BJ (cell line): Measurements from ENCODE around the gene SPOCD1. TPM values are rescaled to one million over a fixed set of nuclear protein-coding genes. Genes with fewer than 3 reads are reported as not detected.
"Not testable (repeated sequence)": the region's sequence is repeated elsewhere in the genome, so short reads cannot be mapped to it uniquely, and the experiment has no call there.

Source experiments
- CTCF ChIA-PET: fragments of 350-600 bp; formaldehyde crosslinking; extraction: SDS; loops from one replicate; lab custom pipeline; 2021; ENCODE audit warnings: antibody characterized with exemption, inconsistent platforms; lab: Yijun Ruan, JAX
- POLR2A ChIA-PET: fragments of 300-600 bp; sonication (Branson Sonifier 250); formaldehyde crosslinking; extraction: SDS; loops from one replicate; lab custom pipeline; 2021; ENCODE audit warnings: antibody characterized with exemption; lab: Charles Lee
- DNase-seq: peaks from one replicate; pipeline ENCODE4 v3.0.0-alpha.2; 2011; ENCODE audit warnings: low read depth
- H3K27me3 ChIP-seq: 2 replicates; pipeline ENCODE4 v1.6.0; 2011; ENCODE audit warnings: low read length; ENCODE audit not compliant: control insufficient read depth, insufficient read depth
- H3K36me3 ChIP-seq: 2 replicates; pipeline ENCODE4 v1.5.1; 2011; ENCODE audit warnings: low read length; ENCODE audit not compliant: control insufficient read depth, insufficient read depth
- H3K4me3 ChIP-seq: 2 replicates; pipeline ENCODE4 v1.5.1; 2011; ENCODE audit warnings: low read depth, mild to moderate bottlenecking, control low read depth, low read length
- CTCF ChIP-seq: IDR thresholded peaks from 2 replicates; pipeline ENCODE4 v1.5.1; 2011; ENCODE audit warnings: low read depth, mild to moderate bottlenecking, control low read depth, inconsistent platforms, low read length, moderate library complexity; ENCODE audit not compliant: insufficient read depth
- polyA plus RNA-seq: library from polyadenylated mRNA; depleted of rRNA; stranded (reverse); fragments of >200 nt; gene quantifications from 2 replicates; pipeline ENCODE4 v1.2.3, GENCODE V29; 2011

The SPOCD1 gene
- polyA plus RNA-seq, 1 experiment: 169 TPM

GRCh38 chr1:31830065-31830464 is 14.2 kb upstream of the SPOCD1 start:
- CTCF ChIA-PET: interaction anchor here (1.0 to 1.2 kb wide), 2 partner anchors 14 to 96 kb away, joined by 3 to 4 read pairs; partner anchors contain the start of gene SPOCD1
- POLR2A ChIA-PET: no interaction called here
- Histone ChIP-seq H3K36me3 (no peaks in the 10 kb centered on the region), H3K27me3 (no peaks in the 10 kb centered on the region), H3K4me3 (no peak overlapping the region)
- no peak for TF ChIP-seq CTCF
- DNase-seq: no peak

DNA sequence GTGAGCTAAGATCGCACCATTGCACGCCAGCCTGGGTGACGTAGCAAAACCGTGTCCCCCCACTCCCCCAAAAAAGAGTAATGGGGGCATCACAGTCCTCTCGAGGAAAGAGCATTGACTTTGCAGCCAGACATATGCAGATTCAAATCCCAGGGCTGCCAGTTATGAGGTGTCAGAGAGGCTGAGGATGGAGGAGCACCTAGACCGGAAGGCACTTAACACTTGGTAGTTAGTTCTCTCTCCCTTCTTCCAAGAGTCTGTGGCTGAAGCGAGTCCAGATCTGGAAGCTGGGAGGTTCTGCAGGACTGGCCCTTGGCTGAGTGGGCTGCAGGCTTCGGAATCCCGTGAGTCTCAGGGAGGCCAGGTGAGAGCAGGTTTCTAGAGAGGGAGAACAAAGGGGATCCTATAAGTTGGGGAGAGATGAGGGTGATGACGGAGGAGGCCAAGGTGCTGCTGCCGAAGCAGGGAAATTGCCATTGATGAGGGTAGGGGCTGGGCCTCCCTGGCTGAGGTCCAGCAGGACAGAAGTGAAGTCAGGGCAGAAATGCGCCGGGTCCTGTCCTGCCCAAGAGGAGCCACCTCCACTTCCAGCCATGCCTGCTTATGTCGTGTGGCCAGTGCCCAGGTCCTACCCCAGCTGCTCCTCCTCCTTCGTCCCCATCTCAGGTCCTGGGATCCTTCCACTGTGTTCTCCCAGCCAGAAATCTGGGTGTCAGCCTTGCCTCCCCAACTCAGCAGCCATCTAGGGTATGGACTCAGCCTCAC is 13.3 kb upstream of the SPOCD1 start:
- ChIA-PET POLR2A (no interaction called here), CTCF (interaction anchor here (1.2 kb wide), 1 partner anchor 14 kb away, joined by 4 read pairs; the partner anchor contains the start of gene SPOCD1)
- no peak for DNase-seq
- no peak overlapping the region for H3K4me3 ChIP-seq
- no peaks in the 10 kb centered on the region for H3K36me3 ChIP-seq
- H3K27me3 ChIP-seq: no peaks in the 10 kb centered on the region
- no peak for TF ChIP-seq CTCF

GRCh38 chr1:31828341-31828740 is 12.5 kb upstream of the SPOCD1 start:
- DNase-seq: no peak
- ChIA-PET POLR2A (interaction anchor here (0.6 kb wide), 1 partner anchor 16 kb away, joined by 3 read pairs; no protein-coding TSS in a partner anchor), CTCF (no interaction called here)
- Histone ChIP-seq H3K27me3 (no peaks in the 10 kb centered on the region), H3K4me3 (no peak overlapping the region), H3K36me3 (no peaks in the 10 kb centered on the region)
- no peak for TF ChIP-seq CTCF

DNA sequence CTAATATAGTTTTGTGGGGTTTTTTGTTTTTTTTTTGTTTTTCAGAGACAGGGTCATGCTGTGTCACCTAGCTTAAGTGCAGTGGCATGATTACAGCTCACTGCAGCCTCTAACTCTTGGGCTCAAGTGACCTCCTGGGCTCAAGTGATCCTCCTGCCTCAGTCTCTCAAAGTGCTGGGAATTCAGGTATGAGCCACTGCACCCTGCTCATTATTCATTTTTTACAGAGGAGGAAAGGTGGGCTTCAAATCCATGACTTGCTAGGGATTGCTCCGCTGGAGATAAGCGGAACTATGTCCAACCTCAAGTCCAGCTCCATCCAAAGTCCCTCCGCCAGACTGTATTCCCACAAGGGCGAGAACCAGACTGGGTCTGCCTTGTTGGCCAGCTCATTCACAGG is 8.0 kb upstream of the SPOCD1 start:
- CTCF ChIA-PET: interaction anchor here (0.8 to 1.1 kb wide), 2 partner anchors 9 to 19 kb away, joined by 3 to 4 read pairs; no protein-coding TSS in a partner anchor
- Histone ChIP-seq H3K4me3 (no peak overlapping the region), H3K27me3 (no peaks in the 10 kb centered on the region), H3K36me3 (no peaks in the 10 kb centered on the region)
- POLR2A ChIA-PET: no interaction called here
- no peak for TF ChIP-seq CTCF
- DNase-seq: no peak

- H3K27me3 ChIP-seq: no peaks in the 10 kb centered on the region
- no peak for DNase-seq
- ChIA-PET POLR2A (interaction anchor here (0.6 kb wide), 1 partner anchor 19 kb away, joined by 7 read pairs; no protein-coding TSS in a partner anchor), CTCF (interaction anchor here (0.6 to 2.6 kb wide), 5 partner anchors 9 to 181 kb away, joined by 3 to 12 read pairs (median 4); no protein-coding TSS in a partner anchor)
- no peak for TF ChIP-seq CTCF
- H3K36me3 ChIP-seq: no peaks in the 10 kb centered on the region
- no peak overlapping the region for H3K4me3 ChIP-seq
Observed at GRCh38 chr1:31822766-31823165, 6.9 kb upstream of the SPOCD1 start.

GRCh38 chr1:31820196-31820595 is 4.4 kb upstream of the SPOCD1 start:
- H3K36me3 ChIP-seq, H3K4me3 ChIP-seq, DNase-seq, POLR2A ChIA-PET, H3K27me3 ChIP-seq: not testable (repeated sequence)
- CTCF ChIA-PET: interaction anchor here (1.3 to 1.5 kb wide), 2 partner anchors 23 to 144 kb away, joined by 3 to 8 read pairs; no protein-coding TSS in a partner anchor
